D721Med (cell line): ENCODE data around the gene GAPVD1.

ENCODE experiments used
- DNase-seq: peaks from one replicate; pipeline ENCODE4 v3.0.0; 2011; ENCODE audit warnings: low spot score; ENCODE audit not compliant: insufficient read length
- FAIRE-seq: peaks from 2 replicates; lab custom pipeline; 2011; peaks lifted over from hg19 to GRCh38; lab: Jason Lieb, UNC
- CTCF ChIP-seq: IDR thresholded peaks from 2 replicates; pipeline ENCODE4 v1.5.1; 2012; ENCODE audit warnings: mild to moderate bottlenecking, control low read depth; ENCODE audit not compliant: insufficient read depth; ENCODE audit errors: missing control alignments

GAPVD1 gene

GRCh38 chr9:125321496-125321895 lies 59.9 kb downstream of the GAPVD1 start:
- TF ChIP-seq CTCF, result no peak
- FAIRE-seq (no peak), DNase-seq (no peak)

- no peak for TF ChIP-seq CTCF
- DNase-seq (no peak), FAIRE-seq (no peak)
Measured at GRCh38 chr9:125323615-125324014, 62.0 kb downstream of the GAPVD1 start.

- no peak for TF ChIP-seq CTCF
- FAIRE-seq (no peak), DNase-seq (no peak)
Measured at GRCh38 chr9:125325826-125326225, 64.2 kb downstream of the GAPVD1 start.

GRCh38 chr9:125329978-125330377 lies 68.4 kb downstream of the GAPVD1 start:
- TF ChIP-seq CTCF, result no peak
- DNase-seq, result no peak
- FAIRE-seq, result no peak

- TF ChIP-seq CTCF, result no peak
- FAIRE-seq (no peak), DNase-seq (no peak)
Measured at GRCh38 chr9:125330587-125330986, 69.0 kb downstream of the GAPVD1 start.

- no peak for FAIRE-seq
- no peak for TF ChIP-seq CTCF
- no peak for DNase-seq
Measured at GRCh38 chr9:125332527-125332926, 70.9 kb downstream of the GAPVD1 start.

- FAIRE-seq (no peak), DNase-seq (no peak)
- TF ChIP-seq CTCF, result no peak
Measured at GRCh38 chr9:125337236-125337635, 75.6 kb downstream of the GAPVD1 start.
